Measurements from ENCODE around the gene EGR4.

DNA sequence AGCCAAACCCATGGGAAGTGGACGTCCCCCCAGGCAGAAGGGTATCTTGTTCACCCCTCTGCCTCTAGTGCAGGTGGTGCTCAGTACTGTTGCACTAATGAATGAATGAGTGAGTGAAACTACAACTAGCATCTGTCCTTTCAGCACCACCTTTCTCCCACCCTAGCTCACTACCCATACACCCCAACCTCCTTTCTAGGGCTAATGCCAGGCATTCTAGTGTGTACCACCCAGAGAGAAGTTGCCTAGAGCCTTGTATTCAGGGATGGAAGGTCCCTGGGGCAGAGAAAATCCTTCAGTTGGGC, 36.8 kb downstream of the EGR4 start:
- TF ChIP-seq POLR2AphosphoS5 (IDR thresholded peaks at IDR 0.05) (no peak), EP300 (IDR thresholded peaks at IDR 0.05) (no peak), POLR2A (IDR thresholded peaks at IDR 0.05) (no peak)
- TF ChIP-seq, protein P1, sequence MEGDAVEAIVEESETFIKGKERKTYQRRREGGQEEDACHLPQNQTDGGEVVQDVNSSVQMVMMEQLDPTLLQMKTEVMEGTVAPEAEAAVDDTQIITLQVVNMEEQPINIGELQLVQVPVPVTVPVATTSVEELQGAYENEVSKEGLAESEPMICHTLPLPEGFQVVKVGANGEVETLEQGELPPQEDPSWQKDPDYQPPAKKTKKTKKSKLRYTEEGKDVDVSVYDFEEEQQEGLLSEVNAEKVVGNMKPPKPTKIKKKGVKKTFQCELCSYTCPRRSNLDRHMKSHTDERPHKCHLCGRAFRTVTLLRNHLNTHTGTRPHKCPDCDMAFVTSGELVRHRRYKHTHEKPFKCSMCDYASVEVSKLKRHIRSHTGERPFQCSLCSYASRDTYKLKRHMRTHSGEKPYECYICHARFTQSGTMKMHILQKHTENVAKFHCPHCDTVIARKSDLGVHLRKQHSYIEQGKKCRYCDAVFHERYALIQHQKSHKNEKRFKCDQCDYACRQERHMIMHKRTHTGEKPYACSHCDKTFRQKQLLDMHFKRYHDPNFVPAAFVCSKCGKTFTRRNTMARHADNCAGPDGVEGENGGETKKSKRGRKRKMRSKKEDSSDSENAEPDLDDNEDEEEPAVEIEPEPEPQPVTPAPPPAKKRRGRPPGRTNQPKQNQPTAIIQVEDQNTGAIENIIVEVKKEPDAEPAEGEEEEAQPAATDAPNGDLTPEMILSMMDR (IDR thresholded peaks at IDR 0.05) = no peak
